ENCODE measurements around the gene SMAGP.
A peak's percentile ranks its signal among the peaks of the same experiment; 100 is the strongest.
"Not testable (repeated sequence)": the region's sequence is repeated elsewhere in the genome, so short reads cannot be mapped to it uniquely, and the experiment has no call there.

SMAGP gene

DNA sequence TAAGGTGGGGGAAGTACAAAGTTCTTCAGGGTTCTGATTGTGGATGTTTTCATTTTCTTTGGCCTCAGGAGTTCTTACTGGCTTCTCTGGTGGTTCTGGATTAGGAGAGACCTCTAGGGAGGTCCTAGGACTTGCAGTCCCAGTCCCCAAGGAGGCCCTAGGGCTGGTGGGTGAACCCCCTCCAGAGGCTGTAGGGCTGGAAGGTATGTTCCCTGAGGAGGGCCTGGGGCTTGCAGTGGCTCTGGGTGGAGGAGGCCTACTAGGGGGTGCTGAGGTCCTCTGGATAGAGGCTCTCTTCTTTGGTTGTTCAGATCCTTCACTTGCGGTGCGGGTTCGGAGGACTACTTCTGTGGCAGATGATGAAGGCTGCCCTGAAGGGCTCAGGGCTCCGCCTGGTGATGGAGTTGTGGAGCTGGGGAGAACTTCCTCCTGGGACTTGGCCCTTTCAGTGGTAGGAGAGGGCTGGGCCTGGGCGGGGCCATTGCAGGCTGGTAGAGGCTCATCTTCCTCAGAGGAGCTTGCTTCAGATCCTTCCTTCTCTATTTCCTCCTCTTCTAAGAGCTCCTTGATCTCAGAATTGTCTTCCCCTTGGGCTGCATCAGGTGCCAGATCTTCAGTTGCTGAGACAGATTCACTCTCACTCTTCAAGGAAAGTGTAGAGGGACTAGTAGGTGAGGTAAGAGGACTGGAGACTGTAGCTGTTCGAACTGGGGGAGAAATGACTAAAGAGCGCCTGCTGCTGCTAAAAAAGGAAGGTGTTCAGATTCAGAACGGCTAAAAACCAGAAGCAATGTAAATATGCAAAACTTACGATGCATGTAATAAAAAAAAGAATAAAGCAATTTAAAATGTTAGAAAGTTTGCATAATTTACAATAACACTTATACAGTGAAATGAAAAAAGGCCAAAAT, 21.6 kb upstream of the SMAGP start:
- H3K9me3 ChIP-seq (ENCODE audit: insufficient read depth, low read depth, low read length); H3K27me3 ChIP-seq (ENCODE audit: insufficient read depth, low read length); H3K4me3 ChIP-seq (ENCODE audit: low read length); H3K4me1 ChIP-seq (ENCODE audit: insufficient read depth, low read length); H3K36me3 ChIP-seq (ENCODE audit: insufficient read depth, low read length); H3K27ac ChIP-seq (ENCODE audit: low read depth, low read length); H3K9ac ChIP-seq (ENCODE audit: low read depth, low read length): not testable (repeated sequence)
- 91% methylated on average over 8 of the region's 9 CpGs for WGBS

DNA sequence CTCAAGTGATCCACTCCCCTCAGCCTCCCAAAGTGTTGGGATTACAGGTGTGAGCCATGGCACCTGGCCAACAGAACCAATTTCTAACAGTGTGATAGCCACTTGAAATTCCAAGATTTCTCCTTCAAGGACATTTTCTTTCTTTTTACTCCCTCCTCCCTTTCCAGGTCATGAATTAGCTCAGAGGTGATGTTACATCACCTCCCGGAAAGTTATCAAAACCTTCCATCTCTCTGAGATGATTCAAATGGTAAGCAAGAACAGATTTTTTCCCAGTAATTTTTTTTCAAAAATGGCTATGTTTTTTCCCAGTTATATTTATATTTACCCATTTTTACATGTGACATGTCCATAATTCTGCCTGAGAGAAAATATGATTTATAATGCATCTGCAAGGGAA, 15.6 kb upstream of the SMAGP start:
- no peaks in the 10 kb centered on the region for H3K9me3 ChIP-seq (ENCODE audit: insufficient read depth, low read depth, low read length)
- peaks cover 5% of the 10 kb centered on the region; the same call in 1 of the 2 replicates for H3K4me1 ChIP-seq (ENCODE audit: insufficient read depth, low read length)
- 93% methylated on average over 1 of the region's 1 CpG for WGBS
- H3K27me3 ChIP-seq (ENCODE audit: insufficient read depth, low read length): no peaks in the 10 kb centered on the region
- no peak overlapping the region for H3K4me3 ChIP-seq (ENCODE audit: low read length)
- H3K36me3 ChIP-seq (ENCODE audit: insufficient read depth, low read length): no peaks in the 10 kb centered on the region
- H3K27ac ChIP-seq (ENCODE audit: low read depth, low read length): no peak overlapping the region
- H3K9ac ChIP-seq (ENCODE audit: low read depth, low read length): no peak overlapping the region

DNA sequence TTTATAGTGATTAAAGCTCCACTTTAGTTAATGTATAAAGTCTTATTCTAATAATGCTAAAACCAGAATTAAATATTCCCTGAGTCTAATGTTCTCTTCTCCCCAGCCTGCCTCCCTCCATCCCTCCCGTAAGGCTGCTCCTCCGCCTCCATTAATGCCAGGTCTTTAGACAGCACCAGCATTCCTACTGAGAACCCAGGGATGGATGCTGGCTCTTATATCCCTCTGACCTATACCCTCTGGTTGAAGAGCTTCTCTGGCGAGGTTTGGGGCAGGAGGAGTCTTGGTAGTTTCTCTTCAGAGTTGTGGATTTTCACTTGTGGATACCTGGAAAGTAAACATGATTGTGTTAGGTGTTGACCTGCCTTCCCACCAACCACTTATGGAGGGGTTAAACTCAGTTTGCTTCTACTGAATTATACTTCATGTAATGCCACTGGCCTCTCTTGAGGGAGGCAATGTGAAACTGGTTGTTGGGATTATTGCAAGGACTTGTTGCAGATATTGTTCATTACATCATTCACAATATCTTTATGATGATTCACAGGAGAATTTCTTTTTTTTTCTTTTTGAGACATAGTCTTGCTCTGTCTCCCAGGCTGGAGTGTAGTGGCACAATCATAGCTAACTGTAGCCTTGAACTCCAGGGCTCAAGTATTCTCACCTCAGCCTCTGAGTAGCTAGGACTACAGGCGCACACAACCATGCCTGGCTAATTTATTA, 11.1 kb upstream of the SMAGP start:
- Histone ChIP-seq H3K9me3 (ENCODE audit: insufficient read depth, low read depth, low read length) (no peaks in the 10 kb centered on the region), H3K27ac (ENCODE audit: low read depth, low read length) (no peak overlapping the region), H3K4me3 (ENCODE audit: low read length) (no peak overlapping the region), H3K4me1 (ENCODE audit: insufficient read depth, low read length) (peaks cover 5% of the 10 kb centered on the region; the same call in 1 of the 2 replicates), H3K27me3 (ENCODE audit: insufficient read depth, low read length) (no peaks in the 10 kb centered on the region), H3K36me3 (ENCODE audit: insufficient read depth, low read length) (no peaks in the 10 kb centered on the region), H3K9ac (ENCODE audit: low read depth, low read length) (no peak overlapping the region)
- 94% methylated on average over 4 of the region's 4 CpGs for WGBS

DNA sequence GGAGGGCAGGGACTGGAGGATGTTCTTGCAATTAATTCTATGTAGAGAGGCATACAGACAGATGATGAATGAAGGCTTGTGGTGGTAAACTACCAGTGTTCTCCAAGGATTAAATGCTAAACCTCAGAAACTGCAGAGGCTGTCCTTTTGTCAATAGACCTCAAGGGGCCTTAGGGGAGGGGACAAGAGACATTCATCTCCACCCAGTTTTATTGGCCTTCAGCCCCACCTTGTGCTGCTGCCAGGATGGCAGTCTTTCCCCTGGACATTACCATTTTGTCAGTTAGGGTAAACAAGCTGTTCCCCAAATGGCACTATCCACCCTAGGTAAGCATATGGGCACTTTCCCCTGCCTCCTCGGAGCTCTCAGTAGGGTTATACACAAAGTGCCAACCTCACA, 4.9 kb upstream of the SMAGP start:
- 96% methylated on average over 1 of the region's 1 CpG for WGBS
- Histone ChIP-seq H3K4me3 (ENCODE audit: low read length) (no peak overlapping the region), H3K9me3 (ENCODE audit: insufficient read depth, low read depth, low read length) (no peaks in the 10 kb centered on the region), H3K36me3 (ENCODE audit: insufficient read depth, low read length) (no peaks in the 10 kb centered on the region), H3K27me3 (ENCODE audit: insufficient read depth, low read length) (peaks cover 18% of the 10 kb centered on the region), H3K4me1 (ENCODE audit: insufficient read depth, low read length) (no peaks in the 10 kb centered on the region), H3K9ac (ENCODE audit: low read depth, low read length) (no peak overlapping the region), H3K27ac (ENCODE audit: low read depth, low read length) (no peak overlapping the region)

DNA sequence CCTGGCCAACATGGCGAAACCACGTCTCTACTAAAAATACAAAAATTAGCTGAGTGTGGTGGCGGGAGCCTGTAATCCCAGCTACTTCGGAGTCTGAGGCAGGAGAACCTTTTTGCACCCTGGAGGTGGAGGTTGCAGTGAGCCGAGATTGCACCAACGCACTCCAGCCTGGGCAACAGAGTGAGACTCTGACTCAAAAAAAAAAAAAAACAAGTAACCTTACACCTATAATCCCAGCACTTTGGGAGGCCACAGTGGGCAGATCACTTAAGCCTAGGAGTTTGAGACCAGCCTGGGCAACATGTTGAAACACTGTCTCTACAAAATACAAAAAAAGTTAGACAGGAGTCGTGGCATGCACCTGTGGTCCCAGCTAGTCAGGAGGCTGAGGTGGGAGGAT, 2.6 kb upstream of the SMAGP start:
- H3K27me3 ChIP-seq (ENCODE audit: insufficient read depth, low read length): peaks cover 22% of the 10 kb centered on the region
- not testable (repeated sequence) for H3K9ac ChIP-seq (ENCODE audit: low read depth, low read length); H3K9me3 ChIP-seq (ENCODE audit: insufficient read depth, low read depth, low read length); H3K36me3 ChIP-seq (ENCODE audit: insufficient read depth, low read length); H3K27ac ChIP-seq (ENCODE audit: low read depth, low read length); H3K4me3 ChIP-seq (ENCODE audit: low read length); H3K4me1 ChIP-seq (ENCODE audit: insufficient read depth, low read length)
- WGBS: 93% methylated on average over 7 of the region's 7 CpGs

DNA sequence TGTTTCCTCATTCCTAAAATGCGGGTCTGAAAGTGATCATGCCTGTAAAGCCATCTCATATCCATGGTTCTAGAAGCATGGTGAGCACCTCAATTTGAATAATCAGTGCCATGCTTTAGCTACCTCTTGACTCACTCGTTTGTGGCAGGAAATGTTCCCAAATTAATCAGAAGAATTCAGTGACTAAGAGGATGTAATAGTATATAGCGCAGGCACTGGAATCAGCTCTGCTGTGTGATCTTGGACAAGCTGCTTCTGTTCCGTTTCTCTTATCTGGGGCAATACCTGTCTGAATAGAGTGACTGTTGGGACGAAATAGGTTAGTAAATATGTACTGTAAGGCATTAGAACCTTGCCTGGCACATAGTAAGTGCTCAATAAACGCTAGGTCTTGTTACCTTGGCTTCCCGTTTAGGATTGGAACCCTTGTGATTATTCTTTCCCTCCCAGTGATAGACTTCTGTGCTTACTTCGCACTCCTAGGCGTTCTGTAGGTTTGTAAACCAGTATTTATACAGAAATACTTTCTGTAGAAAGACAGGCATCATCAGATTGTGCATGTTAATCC, 820 bp upstream of the SMAGP start:
- no peak overlapping the region for H3K27ac ChIP-seq (ENCODE audit: low read depth, low read length)
- peak overlapping the region; percentile 56; the same call in 1 of the 2 replicates for H3K9ac ChIP-seq (ENCODE audit: low read depth, low read length)

DNA sequence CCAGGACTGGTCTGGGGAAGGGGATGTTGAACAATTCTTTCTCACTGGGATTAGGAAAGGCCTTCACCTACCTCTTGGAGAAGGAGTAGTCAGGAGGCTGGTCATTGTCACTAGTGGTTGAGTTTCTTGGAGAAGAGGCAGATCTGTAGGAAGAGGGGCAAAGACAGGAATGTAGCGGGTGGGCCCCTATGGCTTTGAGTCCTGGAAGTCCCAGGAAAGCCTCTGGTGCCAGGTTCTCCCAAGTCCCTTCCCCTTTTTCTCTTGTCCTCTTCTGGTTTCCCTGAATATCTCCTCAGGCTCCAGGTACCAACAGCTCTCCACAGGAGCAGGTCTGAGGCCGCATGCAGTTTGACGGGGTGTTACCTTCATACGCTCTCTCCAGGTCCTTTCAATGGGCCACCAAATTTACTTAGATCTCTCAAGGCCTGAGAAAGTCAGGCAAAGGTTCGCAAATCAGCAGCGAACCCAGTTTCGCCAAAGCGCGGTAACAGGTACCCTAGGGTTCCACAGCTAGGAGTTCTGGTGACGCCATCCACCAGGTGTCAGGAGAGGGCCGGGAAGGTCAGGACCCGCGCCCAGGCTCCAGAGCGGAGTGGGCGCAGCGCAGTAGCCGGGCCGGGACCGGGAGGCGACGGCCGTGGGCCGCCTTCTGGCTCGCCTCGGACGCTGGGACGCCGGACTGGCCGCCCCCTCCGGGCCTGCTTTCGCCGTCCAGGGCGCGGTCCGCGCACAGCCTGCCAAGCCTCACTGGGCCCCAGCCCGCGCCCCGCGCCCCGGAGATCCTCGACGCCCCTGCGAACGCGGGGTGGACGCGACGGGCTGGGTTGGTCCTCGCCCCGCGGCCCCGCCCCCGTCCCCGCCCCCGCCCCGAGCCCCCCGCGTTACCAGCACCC, 795 bp downstream of the SMAGP start:
- Histone ChIP-seq H3K27me3 (ENCODE audit: insufficient read depth, low read length) (peaks cover 22% of the 10 kb centered on the region), H3K9me3 (ENCODE audit: insufficient read depth, low read depth, low read length) (no peaks in the 10 kb centered on the region), H3K27ac (ENCODE audit: low read depth, low read length) (no peak overlapping the region; the same call in 1 of the 2 replicates), H3K36me3 (ENCODE audit: insufficient read depth, low read length) (no peaks in the 10 kb centered on the region; the same call in 1 of the 2 replicates), H3K4me3 (ENCODE audit: low read length) (peak overlapping the region; percentile 66), H3K4me1 (ENCODE audit: insufficient read depth, low read length) (0 out of 2 replicates have a peak, but pooled peaks cover 3% of the 10 kb centered on the region), H3K9ac (ENCODE audit: low read depth, low read length) (peak overlapping the region; percentile 57)
- 7% methylated on average over 59 of the region's 59 CpGs for WGBS

More for the DNA sequence above, 820 bp upstream of the SMAGP start:
- no peaks in the 10 kb centered on the region for H3K36me3 ChIP-seq (ENCODE audit: insufficient read depth, low read length)
- no peaks in the 10 kb centered on the region for H3K4me1 ChIP-seq (ENCODE audit: insufficient read depth, low read length)
- H3K4me3 ChIP-seq (ENCODE audit: low read length): peak overlapping the region; percentile 66
- WGBS: 74% methylated on average over 9 of the region's 9 CpGs
- no peaks in the 10 kb centered on the region for H3K9me3 ChIP-seq (ENCODE audit: insufficient read depth, low read depth, low read length)
- H3K27me3 ChIP-seq (ENCODE audit: insufficient read depth, low read length): peaks cover 22% of the 10 kb centered on the region

DNA sequence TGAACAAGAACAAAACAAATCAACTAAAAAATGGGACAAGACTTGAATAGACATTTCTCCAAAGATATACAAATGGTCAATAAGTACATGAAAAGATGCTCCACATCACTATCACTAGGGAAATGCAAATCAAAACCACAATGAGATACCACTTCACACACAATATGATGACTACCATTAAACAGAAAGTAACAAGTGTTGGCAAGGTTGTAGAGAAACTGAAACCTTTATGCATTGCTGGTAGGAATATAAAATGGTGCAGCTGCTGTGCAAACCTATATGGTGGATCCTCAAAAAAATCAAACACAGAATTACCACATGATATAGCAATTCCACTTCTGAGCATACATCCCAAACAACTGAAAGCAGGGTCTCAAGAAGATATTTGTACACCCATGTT, 5.2 kb downstream of the SMAGP start:
- H3K27ac ChIP-seq (ENCODE audit: low read depth, low read length): no peak overlapping the region
- no peak overlapping the region for H3K9ac ChIP-seq (ENCODE audit: low read depth, low read length)
- H3K27me3 ChIP-seq (ENCODE audit: insufficient read depth, low read length): peaks cover 5% of the 10 kb centered on the region; the same call in 1 of the 2 replicates
- no peaks in the 10 kb centered on the region for H3K9me3 ChIP-seq (ENCODE audit: insufficient read depth, low read depth, low read length)
- H3K36me3 ChIP-seq (ENCODE audit: insufficient read depth, low read length): no peaks in the 10 kb centered on the region; the same call in 1 of the 2 replicates
- H3K4me3 ChIP-seq (ENCODE audit: low read length): no peak overlapping the region
- H3K4me1 ChIP-seq (ENCODE audit: insufficient read depth, low read length): 0 out of 2 replicates have a peak, but pooled peaks cover 3% of the 10 kb centered on the region

DNA sequence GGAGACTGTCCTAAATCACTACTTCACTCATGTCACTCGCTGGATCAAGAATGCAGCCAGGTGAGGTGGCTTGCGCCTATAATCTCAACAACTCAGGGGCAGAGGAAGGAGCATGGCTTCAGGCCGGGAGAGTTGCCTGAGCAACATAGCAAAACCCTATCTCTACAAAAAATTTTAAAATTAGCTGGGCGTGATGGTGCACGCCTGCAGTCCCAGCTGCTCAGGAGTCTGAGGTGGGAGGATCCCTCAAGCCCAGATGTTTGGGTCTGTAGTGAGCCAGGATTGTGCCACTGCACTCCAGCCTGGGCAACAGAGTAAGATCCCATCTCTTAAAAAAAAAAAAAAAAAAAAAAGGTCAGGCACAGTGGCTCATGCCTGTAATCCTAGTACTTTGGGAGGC, 5.9 kb downstream of the SMAGP start:
- H3K4me3 ChIP-seq (ENCODE audit: low read length): no peak overlapping the region
- H3K36me3 ChIP-seq (ENCODE audit: insufficient read depth, low read length): no peaks in the 10 kb centered on the region; the same call in 1 of the 2 replicates
- H3K9ac ChIP-seq (ENCODE audit: low read depth, low read length): no peak overlapping the region
- 0 out of 2 replicates have a peak, but pooled peaks cover 3% of the 10 kb centered on the region for H3K4me1 ChIP-seq (ENCODE audit: insufficient read depth, low read length)
- 95% methylated on average over 5 of the region's 5 CpGs for WGBS
- peaks cover 3% of the 10 kb centered on the region; the same call in 1 of the 2 replicates for H3K27me3 ChIP-seq (ENCODE audit: insufficient read depth, low read length)
- no peak overlapping the region for H3K27ac ChIP-seq (ENCODE audit: low read depth, low read length)
- H3K9me3 ChIP-seq (ENCODE audit: insufficient read depth, low read depth, low read length): no peaks in the 10 kb centered on the region

DNA sequence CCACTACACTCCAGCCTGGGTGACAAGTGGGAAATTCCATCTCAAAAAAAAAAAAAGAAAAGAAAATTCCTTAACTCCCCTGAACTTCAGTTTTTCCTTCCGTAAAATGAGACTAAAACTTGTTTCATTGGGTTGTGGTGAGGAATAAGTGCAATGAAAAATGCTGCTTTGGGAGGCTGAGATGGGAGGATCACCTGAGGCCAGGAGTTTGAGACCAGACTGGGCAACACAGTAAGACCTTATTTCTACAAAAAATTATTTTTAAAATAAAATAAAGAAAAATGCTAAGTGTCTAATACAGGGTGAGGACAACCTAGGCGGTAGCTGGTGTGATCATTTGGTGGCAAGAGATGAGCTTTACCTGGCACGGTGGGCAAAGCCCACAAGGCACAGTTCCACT, 6.9 kb downstream of the SMAGP start:
- Histone ChIP-seq H3K36me3 (ENCODE audit: insufficient read depth, low read length) (no peaks in the 10 kb centered on the region; the same call in 1 of the 2 replicates), H3K4me1 (ENCODE audit: insufficient read depth, low read length) (0 out of 2 replicates have a peak, but pooled peaks cover 3% of the 10 kb centered on the region), H3K27ac (ENCODE audit: low read depth, low read length) (no peak overlapping the region), H3K4me3 (ENCODE audit: low read length) (no peak overlapping the region), H3K9me3 (ENCODE audit: insufficient read depth, low read depth, low read length) (no peaks in the 10 kb centered on the region), H3K27me3 (ENCODE audit: insufficient read depth, low read length) (no peaks in the 10 kb centered on the region), H3K9ac (ENCODE audit: low read depth, low read length) (no peak overlapping the region)
- 93% methylated on average over 3 of the region's 3 CpGs for WGBS
